ENCODE data around the gene SIRT2. TPM values are rescaled to one million over a fixed set of nuclear protein-coding genes. Genes with fewer than 3 reads are reported as not detected.

SIRT2 gene
- total RNA-seq, 1 donor from 2014 or later = 32.7 TPM

GRCh38 chr19:38853214-38853613 lies 46.2 kb downstream of the SIRT2 start:
- Mint-ChIP-seq H3K36me3 (ENCODE audit: low read depth) (peaks cover 17% of the 10 kb centered on the region), H3K4me1 (peaks cover 59% of the 10 kb centered on the region), H3K27me3 (no peaks in the 10 kb centered on the region), H3K9me3 (no peaks in the 10 kb centered on the region), H3K27ac (peak overlapping the region; percentile 99), H3K4me3 (peak overlapping the region; percentile 94)
- TF ChIP-seq, protein P1, sequence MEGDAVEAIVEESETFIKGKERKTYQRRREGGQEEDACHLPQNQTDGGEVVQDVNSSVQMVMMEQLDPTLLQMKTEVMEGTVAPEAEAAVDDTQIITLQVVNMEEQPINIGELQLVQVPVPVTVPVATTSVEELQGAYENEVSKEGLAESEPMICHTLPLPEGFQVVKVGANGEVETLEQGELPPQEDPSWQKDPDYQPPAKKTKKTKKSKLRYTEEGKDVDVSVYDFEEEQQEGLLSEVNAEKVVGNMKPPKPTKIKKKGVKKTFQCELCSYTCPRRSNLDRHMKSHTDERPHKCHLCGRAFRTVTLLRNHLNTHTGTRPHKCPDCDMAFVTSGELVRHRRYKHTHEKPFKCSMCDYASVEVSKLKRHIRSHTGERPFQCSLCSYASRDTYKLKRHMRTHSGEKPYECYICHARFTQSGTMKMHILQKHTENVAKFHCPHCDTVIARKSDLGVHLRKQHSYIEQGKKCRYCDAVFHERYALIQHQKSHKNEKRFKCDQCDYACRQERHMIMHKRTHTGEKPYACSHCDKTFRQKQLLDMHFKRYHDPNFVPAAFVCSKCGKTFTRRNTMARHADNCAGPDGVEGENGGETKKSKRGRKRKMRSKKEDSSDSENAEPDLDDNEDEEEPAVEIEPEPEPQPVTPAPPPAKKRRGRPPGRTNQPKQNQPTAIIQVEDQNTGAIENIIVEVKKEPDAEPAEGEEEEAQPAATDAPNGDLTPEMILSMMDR (IDR thresholded peaks at IDR 0.05) = no peak
- DNase-seq = no peak
- CTCF ChIA-PET = interaction anchor here (1.1 to 4.5 kb wide), 5 partner anchors 11 to 60 kb away, joined by 3 to 31 read pairs (median 10); partner anchors contain the start of gene NFKBIB
- POLR2A ChIA-PET = interaction anchor here (0.6 to 9.5 kb wide), 8 partner anchors 11 to 1577 kb away, joined by 3 to 463 read pairs (median 15); partner anchors contain the start of genes ECH1, NFKBIB, RINL and SIRT2
- no peak for ATAC-seq (ENCODE audit: low read depth)
- intact Hi-C loops (cut with micrococcal nuclease) = loop anchor here (5.0 kb wide), 2 partner anchors 554 to 979 kb away; partner anchors contain the start of genes DYRK1B and ZFP36

DNA sequence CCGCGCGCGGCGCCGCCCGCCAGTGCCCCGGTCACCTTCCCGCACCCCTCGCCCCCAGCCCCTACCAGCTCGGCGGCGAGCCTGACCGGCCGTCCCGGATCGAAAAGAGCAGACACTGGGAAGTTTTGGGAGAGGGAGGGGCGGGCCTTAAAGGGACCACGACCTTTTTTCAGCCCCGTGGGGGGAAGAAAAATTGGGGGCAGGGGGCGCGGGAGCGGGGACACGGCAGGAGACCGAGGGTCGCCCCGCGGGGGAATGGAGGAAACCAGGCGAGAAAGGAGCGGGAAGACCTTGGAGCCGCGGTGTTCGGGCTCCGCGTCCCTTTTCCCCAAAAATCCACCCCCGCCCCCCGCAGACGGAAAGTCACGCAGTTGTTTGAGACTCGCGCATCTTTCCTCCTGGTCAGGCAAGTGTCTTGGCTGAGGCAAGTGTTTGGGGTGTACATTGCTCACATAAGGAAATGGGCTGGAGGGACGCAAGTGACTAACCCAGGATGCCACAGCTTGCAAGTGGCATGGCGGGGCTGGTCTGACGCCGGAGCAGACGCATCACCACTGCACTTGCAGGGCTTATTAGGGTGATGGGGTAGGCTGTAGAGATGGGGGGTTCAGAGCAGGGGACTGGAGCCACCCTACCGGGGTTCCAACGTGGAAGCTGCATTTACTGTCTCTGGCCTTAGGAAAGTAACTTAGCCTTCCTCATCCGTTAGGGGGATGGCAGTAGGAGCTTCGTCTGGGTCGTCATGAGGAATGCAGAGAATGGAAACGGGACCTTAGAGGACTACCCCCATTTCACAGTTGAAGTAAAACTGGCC lies 47.0 kb downstream of the SIRT2 start:
- Mint-ChIP-seq H3K4me3 (peak overlapping the region; percentile 94), H3K36me3 (ENCODE audit: low read depth) (peaks cover 25% of the 10 kb centered on the region), H3K27ac (peak overlapping the region; percentile 99), H3K27me3 (no peaks in the 10 kb centered on the region), H3K4me1 (peaks cover 59% of the 10 kb centered on the region), H3K9me3 (no peaks in the 10 kb centered on the region)
- TF ChIP-seq, protein P1 (IDR thresholded peaks at IDR 0.05) = no peak
- POLR2A ChIA-PET = interaction anchor here (0.6 to 9.5 kb wide), 13 partner anchors 10 to 1578 kb away, joined by 3 to 463 read pairs (median 9); partner anchors contain the start of genes ECH1, EIF3K, MAP4K1 and NFKBIB
- intact Hi-C loops (cut with micrococcal nuclease) = loop anchor here (5.0 kb wide), 2 partner anchors 555 to 980 kb away; partner anchors contain the start of genes DYRK1B and ZFP36
- DNase-seq = peak; percentile 45
- no peak for ATAC-seq (ENCODE audit: low read depth)
- CTCF ChIA-PET = interaction anchor here (1.1 to 4.5 kb wide), 5 partner anchors 11 to 60 kb away, joined by 3 to 31 read pairs (median 10); partner anchors contain the start of gene NFKBIB

GRCh38 chr19:38851622-38852230 lies 47.7 kb downstream of the SIRT2 start:
- ATAC-seq (ENCODE audit: low read depth) = peak; percentile 16
- Mint-ChIP-seq H3K4me3 (peak overlapping the region; percentile 93), H3K9me3 (no peaks in the 10 kb centered on the region), H3K36me3 (ENCODE audit: low read depth) (peaks cover 31% of the 10 kb centered on the region), H3K27me3 (no peaks in the 10 kb centered on the region), H3K4me1 (peaks cover 59% of the 10 kb centered on the region), H3K27ac (peak overlapping the region; percentile 98)
- TF ChIP-seq, protein P1 (IDR thresholded peaks at IDR 0.05) = no peak
- DNase-seq = peak; percentile 90
- POLR2A ChIA-PET = interaction anchor here (0.7 to 9.5 kb wide), 15 partner anchors 9 to 233 kb away, joined by 3 to 463 read pairs (median 9); partner anchors contain the start of genes ECH1, EIF3K, MAP4K1 and MRPS12
- CTCF ChIA-PET = interaction anchor here (1.4 to 4.5 kb wide), 5 partner anchors 8 to 36 kb away, joined by 3 to 31 read pairs (median 10); no protein-coding TSS in a partner anchor
- intact Hi-C loops (cut with micrococcal nuclease) = loop anchor here (2.0 to 5.0 kb wide), 3 partner anchors 535 to 981 kb away; partner anchors contain the start of genes DYRK1B and ZFP36

- CTCF ChIA-PET = interaction anchor here (1.4 to 4.5 kb wide), 4 partner anchors 8 to 36 kb away, joined by 3 to 31 read pairs (median 9); no protein-coding TSS in a partner anchor
- Mint-ChIP-seq H3K4me1 (peaks cover 55% of the 10 kb centered on the region), H3K36me3 (ENCODE audit: low read depth) (peaks cover 37% of the 10 kb centered on the region), H3K27ac (peak overlapping the region; percentile 98), H3K4me3 (peak overlapping the region; percentile 93), H3K9me3 (no peaks in the 10 kb centered on the region), H3K27me3 (no peaks in the 10 kb centered on the region)
- DNase-seq = peak; percentile 57
- no peak for ATAC-seq (ENCODE audit: low read depth)
- TF ChIP-seq, protein P1 (IDR thresholded peaks at IDR 0.05) = no peak
- intact Hi-C loops (cut with micrococcal nuclease) = loop anchor here (1.0 to 5.0 kb wide), 9 partner anchors 13 to 981 kb away; partner anchors contain the start of genes ACTN4, DYRK1B, ECH1 and NFKBIB
- POLR2A ChIA-PET = interaction anchor here (0.7 to 9.5 kb wide), 15 partner anchors 9 to 232 kb away, joined by 3 to 463 read pairs (median 9); partner anchors contain the start of genes ECH1, EIF3K, MAP4K1 and MRPS12
Observed at GRCh38 chr19:38850976-38851621, 48.3 kb downstream of the SIRT2 start.
